Measurements from ENCODE around the gene FBRS.

FBRS gene

DNA sequence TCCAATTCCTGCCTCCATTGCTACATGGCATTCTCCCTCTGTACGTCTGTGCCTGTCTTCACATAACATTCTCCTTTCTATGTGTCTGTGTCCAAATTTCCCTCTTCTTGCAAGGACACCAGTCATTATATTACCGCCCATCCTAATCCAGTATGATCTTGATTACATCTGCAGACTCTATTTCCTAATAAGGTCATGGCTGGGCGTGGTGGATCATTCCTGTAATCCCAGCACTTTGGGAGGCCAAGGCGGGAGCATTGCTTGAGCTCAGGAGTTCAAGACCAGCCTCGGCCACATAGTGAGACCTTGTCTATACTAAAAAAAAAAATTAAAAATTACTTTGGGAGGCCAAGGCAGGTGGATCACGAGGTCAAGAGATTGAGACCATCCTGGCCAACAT, 12.5 kb upstream of the FBRS start:
- no peak for DNase-seq

DNA sequence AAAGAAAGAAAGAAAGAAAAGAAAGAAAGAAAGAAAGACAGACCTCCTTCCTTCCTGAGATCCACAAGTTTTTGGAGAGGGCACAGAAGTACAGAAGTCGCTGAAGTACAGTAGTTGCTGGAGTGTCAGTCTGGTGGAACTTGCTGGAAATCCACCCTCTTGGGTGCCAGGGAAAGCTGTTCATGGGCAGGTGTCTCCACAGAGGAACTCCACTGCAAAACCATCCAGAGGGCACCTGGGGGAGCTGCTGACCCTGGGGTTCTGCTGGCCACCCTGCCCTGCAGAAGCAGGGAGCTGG, 11.0 kb upstream of the FBRS start:
- no peak for DNase-seq

DNA sequence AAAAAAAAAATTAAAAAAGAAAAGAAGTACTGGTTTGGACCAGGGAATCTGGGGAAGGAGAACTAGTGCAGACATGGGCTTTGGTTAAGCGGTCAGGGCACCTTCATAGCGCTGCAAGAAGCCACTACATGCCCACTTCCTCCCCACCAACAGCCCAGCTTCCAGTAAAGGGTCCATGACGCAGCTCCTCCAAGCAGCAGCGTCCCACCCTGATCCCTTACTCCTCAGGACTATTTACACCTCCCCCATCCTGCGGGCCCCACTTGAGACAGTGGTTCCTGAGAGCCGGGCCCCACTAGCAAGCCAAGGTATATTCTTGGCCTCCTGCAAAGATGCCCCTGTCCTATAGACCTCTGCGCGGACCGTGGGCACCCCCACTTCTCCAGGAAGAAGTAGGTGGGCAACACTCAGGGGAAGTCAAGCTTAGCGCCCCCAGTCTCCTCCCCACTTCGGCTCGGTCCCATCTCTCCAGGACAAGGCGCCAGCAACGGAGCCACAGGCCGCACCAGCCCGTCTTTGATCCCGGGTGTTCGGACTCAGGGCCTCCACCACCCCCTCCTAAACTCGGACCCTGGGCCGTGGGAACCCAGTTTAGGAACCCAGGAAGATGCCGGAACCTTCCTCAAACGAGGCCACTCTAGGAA, 8.4 kb upstream of the FBRS start:
- DNase-seq = peak; percentile 33

DNA sequence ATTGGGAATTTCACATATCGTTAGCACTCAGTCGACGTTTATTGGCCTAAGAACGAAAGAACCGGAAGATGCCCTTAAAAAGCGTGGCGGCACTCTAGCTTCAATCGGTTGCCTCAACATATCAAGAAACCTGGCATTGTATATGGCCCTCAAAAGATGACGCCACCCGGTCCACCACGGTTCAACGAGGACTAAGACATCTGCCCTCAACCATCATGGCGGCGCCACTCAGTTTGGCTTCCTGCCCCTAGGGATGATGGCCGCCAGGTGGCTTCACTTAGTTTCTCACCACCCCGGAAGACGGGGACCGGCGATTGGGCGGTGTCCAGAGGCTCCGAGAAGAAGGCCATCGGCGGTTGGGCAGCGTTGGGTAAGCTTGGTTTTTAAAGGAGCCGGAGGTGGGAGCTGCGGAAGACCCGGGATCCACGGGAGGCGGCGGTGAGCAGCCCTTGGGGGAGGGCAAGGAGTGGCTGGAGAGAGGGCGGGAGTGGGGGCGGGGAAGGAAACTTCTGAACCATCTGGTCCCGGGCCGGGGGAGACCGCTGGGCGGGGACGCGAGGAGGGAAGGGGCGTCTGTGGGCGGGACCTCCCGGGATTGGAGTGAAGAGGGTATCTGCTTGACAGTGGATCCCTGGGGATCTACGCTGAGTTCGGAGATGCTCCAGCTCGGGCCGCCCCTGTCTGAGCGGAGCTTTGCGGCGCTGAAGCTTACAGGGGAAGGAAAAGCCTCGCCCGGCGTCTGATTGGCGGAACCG, 7.7 kb upstream of the FBRS start, which contains the start of gene PRR14:
TSS of gene PRR14 (plus strand) at position 592 of the 755 bp plus-strand sequence. CDS start 686 bp downstream, outside the sequence.
- peak; percentile 100 for DNase-seq

DNA sequence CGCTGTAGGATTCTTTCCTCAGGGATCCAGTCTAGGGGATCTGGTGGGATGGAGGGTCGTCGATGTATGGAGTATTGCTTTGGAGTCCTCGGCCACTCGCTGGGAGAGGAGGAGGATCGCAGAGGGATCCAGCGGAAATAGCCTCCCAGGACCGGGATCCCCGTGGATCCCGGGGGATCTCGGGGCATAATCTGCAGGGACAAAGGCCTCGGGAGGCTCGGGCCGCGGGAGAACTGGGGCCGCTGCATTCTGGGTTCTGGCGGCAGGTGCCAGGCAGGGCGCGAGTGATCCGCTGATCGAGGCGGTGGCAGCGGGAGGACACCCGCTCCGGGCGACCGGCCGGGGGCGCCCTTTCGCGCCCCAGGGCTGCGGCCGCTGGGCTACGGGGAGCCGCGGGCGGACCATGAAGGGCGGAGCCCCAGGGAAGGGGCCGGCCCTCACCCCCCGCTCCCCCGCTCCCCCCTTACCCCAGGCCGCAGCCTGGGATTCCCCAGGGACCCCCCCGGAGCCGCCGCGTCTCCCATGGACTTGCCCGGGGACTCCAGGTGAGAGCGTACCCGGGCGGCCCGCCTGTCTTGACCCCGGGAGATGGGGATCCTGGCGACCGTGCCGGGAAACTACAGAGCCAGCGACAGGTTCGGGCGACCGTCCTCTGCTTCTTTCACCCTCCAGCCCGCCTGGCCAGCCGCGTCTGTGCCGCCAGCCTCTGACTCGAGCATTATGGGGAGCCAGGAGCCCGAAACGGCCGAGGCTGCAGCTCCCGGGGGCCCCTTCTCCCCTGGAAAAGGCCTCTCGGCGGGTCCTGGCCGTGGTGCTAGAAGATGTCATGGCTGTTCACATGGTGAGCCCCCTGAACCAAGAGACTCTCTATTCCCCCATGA, 6.9 kb upstream of the FBRS start:
- peak; percentile 79 for DNase-seq

DNA sequence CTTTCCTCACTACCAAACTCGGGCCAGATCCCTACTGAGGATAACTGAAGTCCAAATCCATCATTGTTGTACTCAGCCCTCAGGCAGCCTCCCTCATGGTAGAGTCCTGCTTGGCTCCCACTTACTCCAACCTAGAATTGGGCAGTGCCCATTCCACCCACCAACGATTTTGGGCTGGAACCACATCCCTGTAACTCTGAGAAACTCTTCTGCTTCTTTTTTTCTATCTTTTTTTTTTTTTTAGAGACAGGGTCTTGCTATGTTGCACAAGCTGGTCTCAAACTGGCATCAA, 6.3 kb upstream of the FBRS start:
- DNase-seq = no peak

DNA sequence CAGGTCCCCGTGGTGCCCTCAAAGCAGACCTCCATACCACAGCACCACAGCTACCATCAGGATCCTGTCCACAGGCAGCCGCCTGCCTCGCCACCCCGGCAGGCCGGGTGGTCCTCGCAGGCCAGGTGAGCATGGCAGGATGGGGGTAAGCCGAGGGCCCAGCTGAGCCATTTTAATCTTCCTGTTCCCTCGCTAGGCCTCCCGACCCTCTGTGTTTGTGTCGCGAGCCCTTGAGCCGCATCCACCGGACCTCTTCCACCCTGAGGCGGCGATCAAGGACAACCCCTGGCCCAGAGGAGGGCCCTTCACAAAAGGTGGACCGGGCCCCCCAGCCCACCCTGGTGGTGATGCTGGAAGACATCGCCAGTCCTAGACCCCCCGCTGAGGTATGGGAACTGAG, 5.5 kb upstream of the FBRS start:
- no peak for DNase-seq

DNA sequence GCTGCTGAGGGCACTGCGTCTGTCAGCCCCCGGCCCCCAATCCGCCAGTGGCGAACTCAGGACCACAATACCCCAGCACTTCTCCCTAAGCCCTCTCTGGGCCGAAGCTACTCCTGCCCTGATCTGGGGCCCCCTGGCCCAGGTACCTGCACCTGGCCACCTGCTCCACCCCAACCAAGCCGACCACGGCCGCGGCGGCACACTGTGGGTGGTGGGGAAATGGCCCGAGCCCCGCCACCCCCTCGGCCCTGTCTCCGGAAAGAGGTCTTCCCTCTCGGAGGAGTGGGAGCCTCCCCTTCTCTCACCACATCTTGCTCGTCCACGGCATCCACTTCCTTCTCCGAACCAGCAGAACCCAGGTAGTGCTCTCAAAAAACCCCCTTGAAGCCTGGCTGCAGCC, 3.4 kb upstream of the FBRS start:
- no peak for DNase-seq

DNA sequence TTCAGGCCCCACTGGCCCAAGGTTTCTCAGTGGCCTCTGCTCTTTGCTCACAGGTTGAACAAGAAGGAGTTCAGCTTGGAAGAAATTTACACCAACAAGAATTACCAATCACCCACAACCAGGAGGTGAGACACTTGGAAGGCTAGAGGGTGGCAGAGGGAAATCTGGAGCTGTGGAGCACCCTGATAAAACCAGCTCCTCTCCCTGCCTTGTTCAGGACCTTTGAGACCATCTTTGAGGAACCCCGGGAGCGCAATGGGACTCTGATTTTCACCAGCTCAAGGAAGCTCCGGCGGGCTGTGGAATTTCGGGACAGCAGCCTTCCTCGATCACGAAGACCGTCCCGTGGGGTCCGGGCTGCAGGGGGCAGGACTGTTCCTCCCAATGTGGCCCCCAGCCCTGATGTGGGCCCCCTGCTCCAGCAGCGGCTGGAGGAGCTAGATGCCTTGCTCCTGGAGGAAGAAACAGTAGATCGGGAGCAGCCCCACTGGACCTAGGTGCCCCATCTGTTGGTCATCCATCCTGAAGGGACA, 2.4 kb upstream of the FBRS start:
- DNase-seq = no peak

DNA sequence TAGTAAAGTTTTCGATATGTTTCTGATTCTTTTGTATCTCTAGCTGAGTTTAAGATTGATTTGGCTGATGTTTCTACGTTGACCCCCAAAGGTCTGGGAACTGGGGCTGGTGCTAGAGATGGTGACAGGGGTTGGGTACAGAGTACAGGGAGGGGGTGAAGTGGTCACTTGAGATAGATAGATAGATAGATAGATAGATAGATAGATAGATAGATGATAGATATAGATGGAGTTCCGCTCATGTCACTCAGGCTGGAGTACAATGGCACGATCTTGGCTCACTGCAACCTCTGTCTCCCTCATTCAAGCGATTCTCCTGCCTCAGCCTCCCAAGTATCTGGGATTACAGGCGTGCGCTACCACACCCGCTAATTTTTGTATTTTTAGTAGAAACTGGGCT, 1.8 kb upstream of the FBRS start:
- no peak for DNase-seq

DNA sequence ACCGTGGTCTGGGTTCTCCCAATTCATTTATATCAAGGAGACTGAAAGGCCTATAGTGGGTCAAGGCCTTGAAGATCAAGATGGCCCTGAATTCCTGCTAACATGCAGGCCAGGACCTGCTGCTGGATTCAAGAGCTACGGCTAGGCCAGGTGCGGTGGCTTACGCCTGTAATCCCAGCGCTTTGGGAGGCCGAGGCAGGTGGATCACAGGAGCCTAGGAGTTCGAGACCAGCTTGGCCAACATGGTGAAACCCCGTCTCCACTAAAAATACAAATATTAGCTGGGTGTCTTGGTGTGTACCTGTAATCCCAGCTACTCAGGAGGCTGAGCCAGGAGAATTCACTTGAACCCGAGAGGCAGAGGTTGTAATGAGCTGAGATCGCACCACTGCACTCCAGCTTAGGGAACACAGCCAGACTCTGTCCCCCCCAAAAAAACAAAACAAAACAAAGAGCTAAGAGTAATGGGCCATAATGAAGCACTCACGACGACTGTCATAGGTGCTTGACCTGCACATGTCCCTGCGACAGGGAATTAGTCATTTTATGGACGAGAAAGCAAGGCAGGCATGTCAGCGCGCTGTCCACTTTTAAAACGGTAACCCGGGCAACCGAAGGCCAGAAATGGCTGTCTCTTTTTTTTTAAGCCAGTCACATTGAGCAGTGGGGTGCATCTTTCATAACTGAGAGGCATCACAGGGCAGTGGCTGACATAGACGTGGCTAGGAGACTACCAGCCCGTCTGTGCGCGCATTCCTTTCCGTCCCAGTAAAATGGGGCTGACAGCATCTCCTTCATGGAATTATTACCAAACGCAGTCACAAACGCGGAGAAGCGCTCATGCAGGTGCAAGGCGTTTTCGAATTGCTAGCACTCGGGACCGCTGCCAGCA, 1.0 kb upstream of the FBRS start:
- no peak for DNase-seq

DNA sequence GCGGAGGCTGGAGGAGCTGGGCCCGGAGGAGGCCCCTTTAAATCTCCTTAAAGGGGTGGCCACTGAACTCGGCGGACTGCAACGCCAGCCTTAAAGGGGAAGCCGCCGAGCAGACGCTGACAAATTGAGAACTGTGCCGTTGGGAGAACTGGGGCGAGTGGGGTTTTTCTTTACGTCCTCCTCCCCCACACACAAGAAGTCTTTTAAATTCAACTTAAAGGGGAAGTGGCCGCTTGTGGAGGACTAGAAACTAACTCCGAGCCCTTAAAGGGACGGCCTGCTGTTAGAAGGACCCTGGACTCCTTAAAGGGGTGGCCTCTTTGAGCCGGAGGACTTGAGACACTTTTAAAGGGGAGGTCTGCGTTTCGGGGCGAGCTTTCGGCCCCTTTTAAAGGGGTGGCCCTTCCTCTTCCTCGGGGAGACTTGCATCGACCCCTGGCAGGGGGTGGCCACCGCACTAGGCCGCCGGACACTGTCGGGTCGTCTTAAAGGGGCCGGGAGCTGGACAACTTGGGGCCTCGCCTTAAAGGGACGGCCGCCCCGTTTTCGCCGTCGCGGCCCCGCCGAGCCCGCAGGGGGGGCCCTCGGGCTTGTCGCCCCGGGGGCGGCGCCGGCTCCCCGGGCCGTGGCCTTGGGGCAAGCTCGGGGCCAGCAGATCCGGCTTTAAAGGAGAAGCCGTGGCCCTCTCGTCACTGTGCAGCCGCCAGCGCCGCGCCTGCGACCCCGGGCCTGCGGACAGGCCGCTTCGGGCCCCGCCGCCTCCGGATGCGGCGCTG, 688 bp downstream of the FBRS start:
- peak; percentile 97 for DNase-seq

DNA sequence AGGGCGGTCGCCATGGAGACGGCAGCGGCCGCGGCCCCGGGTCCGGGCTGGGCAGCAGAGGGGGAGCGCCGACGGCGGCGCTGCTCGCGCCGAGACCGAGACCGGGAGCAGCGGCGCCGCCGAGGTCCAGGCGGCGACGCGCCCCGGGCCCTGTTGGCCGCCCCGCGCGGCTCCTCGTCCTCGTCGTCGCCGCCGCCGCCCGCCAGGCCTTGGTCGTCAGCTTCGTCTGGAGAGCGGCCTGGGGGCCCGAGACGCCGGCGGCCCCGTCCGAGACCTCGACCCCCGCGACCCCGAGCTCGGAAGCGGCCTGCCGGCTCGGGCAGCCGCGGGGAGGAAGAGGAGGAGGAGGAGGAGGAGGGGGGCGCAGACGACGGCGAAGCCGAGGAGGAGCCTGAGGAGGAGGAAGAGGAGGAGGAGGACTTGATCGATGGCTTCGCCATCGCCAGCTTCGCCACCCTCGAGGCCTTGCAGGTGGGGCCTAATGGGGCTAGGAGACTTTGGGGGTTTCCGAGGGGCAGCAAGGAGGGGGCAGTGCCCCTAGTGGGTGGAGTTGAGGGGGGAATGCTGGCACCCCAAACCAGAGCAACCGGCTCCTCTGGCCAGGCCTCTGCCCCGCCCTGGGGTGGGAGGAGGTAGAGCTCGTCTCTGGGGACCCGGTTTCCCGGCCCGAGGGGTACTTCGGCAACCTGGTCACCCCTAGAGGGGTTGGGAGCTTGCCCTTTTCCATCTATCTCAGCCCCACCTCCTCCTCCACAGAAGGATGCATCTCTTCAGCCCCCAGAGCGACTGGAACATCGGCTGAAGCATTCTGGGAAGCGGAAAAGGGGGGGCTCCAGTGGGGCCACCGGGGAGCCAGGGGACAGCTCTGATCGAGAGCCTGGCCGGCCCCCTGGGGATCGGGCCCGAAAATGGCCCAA, 1.5 kb downstream of the FBRS start:
- DNase-seq = no peak

DNA sequence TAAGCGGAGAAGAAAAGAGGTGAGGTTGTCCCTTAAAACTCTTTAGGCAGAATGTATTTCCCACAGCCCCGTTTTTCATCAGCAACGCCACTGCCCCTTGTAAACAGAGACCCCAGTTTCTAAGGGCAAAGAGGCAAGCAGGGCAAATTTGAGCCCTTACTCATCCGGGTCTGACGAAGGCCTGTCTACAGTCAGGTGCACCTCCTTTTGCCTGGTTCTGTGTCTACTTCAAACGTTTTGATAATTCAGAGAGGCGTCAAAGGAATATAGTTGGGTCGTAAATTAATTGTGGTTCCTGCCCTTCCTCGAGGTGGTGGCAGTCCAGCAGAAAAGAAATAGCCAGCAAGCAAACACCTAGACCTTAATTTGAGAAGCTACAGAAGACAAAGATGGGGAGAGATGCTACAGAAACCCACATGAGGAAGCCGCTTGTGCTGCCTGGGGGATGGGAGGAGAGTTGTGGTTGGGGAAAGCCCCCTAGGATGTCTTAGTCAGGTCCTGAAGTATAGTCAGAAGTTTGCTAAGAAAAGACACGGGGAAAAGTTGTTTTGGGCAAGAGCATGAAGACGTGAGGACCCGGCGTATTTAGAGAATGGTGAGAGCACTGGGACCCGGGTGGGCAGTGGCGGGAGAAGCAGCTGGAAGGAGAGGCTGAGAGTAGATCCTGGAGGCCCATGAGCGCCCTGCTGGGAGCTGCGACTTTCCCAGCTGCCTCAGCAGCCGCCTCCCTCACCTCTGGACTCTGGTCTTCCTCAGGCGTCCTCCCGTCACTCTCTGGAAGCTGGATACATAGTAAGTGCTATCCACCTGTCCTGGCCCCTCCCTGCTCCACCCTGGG, 2.4 kb downstream of the FBRS start:
- no peak for DNase-seq

DNA sequence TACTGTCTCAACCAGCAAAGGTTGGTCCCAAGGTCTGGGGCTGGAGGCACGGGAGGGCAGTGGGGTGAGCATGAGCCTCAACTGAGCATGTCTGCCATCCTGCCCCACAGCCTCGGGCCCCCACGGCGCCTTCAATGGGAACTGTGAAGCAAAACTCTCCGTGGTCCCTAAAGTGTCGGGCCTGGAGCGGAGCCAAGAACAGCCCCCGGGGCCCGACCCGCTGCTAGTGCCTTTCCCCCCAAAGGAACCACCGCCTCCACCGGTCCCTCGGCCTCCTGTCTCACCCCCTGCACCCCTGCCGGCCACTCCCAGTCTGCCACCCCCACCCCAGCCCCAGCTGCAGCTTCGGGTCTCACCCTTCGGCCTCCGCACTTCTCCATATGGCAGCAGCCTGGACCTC, 4.2 kb downstream of the FBRS start:
- no peak for DNase-seq

DNA sequence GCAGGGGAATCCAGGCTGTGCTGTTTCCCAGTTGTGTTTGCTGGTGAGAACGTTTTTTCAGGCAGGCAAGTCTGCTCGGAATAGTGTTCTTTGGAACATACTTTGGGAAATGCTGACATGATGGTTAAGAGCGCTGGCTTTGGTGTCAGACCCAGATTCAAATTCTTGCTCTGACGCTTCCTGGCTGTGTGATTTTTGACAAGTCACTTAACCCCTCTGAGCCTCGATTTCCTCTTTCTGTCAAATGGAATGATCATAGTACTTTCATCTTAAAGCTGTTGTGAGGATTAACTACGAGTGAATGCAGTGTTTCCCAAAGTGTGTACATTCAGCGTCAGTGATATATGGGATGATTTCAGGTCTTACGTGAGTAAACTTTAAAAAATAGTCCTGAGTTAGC, 4.8 kb downstream of the FBRS start:
- no peak for DNase-seq

DNA sequence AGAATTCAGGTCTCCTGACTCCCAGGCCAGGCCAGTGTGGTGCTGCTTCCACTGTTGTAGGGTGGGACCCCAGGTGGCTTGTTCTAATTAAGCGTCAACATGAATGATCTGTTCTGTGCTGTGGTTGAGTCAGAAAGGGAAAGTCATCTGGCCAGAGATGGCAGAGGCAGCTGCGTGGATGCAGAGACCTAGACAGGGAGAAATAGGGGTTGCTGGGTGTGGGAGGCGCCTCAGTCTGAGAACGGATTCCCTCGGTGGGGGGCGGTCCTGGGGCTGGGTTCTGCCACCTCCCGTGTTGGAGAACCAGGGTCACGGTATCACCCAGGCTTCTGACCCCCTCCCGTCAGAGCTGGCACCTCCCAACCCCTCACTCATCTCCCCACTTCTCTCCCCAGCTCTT, 5.6 kb downstream of the FBRS start:
- DNase-seq = no peak

DNA sequence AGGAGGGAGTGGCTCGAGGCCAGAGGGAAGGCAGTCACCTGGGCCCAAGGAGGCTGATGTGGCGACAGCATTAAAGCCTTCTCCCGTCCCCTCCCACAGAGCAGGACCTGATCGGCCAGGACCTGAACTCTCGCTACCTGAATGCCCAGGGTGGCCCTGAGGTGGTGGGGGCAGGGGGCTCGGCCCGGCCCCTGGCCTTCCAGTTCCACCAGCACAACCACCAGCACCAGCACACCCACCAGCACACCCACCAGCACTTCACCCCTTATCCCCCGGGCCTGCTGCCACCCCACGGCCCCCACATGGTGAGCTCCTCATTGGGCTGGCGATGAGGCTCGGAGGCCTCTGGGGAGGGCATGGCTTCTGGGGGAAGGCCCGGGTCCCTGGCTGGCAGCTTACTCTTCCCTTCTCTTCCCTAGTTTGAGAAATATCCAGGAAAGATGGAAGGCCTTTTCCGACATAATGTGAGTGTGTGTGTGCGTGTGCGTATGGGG, 6.4 kb downstream of the FBRS start:
- no peak for DNase-seq

DNA sequence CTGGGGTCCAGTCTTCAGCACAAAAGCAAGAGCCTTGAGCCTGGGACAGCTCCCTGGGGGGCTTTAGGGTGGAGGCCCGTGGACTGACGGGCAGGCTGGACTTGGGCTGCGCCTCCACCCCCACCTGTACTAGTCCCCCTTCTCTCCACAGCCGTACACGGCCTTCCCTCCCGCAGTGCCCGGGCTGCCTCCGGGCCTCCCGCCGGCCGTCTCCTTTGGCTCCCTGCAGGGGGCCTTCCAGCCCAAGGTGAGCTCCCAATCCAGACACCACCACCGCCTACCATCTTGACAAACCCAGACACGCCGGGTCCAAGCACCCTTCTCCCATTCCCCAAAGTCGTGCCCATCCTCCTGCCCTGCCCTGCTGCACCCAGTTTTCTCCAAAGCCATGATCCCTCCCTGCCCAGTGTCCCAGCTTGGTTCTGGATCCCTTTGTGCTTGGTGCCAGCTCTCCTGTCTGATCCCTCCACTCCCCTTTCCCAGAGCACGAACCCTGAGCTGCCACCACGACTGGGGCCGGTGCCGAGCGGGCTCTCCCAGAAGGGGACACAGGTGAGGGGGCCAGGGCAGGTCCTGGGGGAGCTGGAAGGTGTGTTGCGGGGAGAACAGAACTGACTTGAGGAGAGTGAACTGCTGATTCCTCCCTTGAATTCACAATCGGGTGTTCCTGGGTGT, 7.1 kb downstream of the FBRS start:
- DNase-seq = no peak
